Islet precursor cell (in vitro differentiated cells): ENCODE results near the gene ENDOU.

Source experiments
- DNase-seq: peaks from one replicate; pipeline ENCODE4 v3.0.0-alpha.2; 2018

Gene ENDOU

GRCh38 chr12:47717443-47718193, 7.7 kb downstream of the ENDOU start:
- peak; percentile 94 for DNase-seq

- no peak for DNase-seq
Measured at GRCh38 chr12:47717046-47717442, 8.2 kb downstream of the ENDOU start.

- DNase-seq: peak; percentile 50
Measured at GRCh38 chr12:47715877-47716548, 9.3 kb downstream of the ENDOU start.

GRCh38 chr12:47715393-47715876, 9.9 kb downstream of the ENDOU start:
- peak; percentile 85 for DNase-seq

GRCh38 chr12:47714826-47715386, 10.4 kb downstream of the ENDOU start:
- DNase-seq: no peak

- DNase-seq: peak; percentile 53
Measured at GRCh38 chr12:47712171-47712570, 13.1 kb downstream of the ENDOU start.

GRCh38 chr12:47711448-47711847, 13.8 kb downstream of the ENDOU start:
- DNase-seq: peak; percentile 53

- peak; percentile 19 for DNase-seq
Measured at GRCh38 chr12:47710278-47710677, 15.0 kb downstream of the ENDOU start.

- no peak for DNase-seq
Measured at GRCh38 chr12:47709671-47710070, 15.6 kb downstream of the ENDOU start.

- DNase-seq: peak; percentile 46
Measured at GRCh38 chr12:47709237-47709636, 16.1 kb downstream of the ENDOU start.

GRCh38 chr12:47707905-47708543, 17.3 kb downstream of the ENDOU start:
- DNase-seq: peak; percentile 40

GRCh38 chr12:47707355-47707754, 17.9 kb downstream of the ENDOU start:
- DNase-seq: no peak

- peak; percentile 99 for DNase-seq
Measured at GRCh38 chr12:47705566-47706425, 19.5 kb downstream of the ENDOU start, which contains the start of gene RPAP3. TSS of gene RPAP3 (minus strand) at chr12:47706030. CDS start at chr12:47702840, 3,190 bp downstream.

- peak; percentile 29 for DNase-seq
Measured at GRCh38 chr12:47705229-47705565, 20.1 kb downstream of the ENDOU start.

- no peak for DNase-seq
Measured at GRCh38 chr12:47704719-47705118, 20.6 kb downstream of the ENDOU start.

GRCh38 chr12:47700263-47700662, 25.0 kb downstream of the ENDOU start:
- DNase-seq: no peak

GRCh38 chr12:47698631-47699030, 26.7 kb downstream of the ENDOU start:
- DNase-seq: no peak

- DNase-seq: no peak
Measured at GRCh38 chr12:47698055-47698454, 27.2 kb downstream of the ENDOU start.

- no peak for DNase-seq
Measured at GRCh38 chr12:47689215-47689614, 36.1 kb downstream of the ENDOU start.

- DNase-seq: no peak
Measured at GRCh38 chr12:47687636-47688035, 37.7 kb downstream of the ENDOU start.

- no peak for DNase-seq
Measured at GRCh38 chr12:47686645-47687240, 38.5 kb downstream of the ENDOU start.

GRCh38 chr12:47679785-47680184, 45.5 kb downstream of the ENDOU start:
- no peak for DNase-seq
